Neural cell (in vitro differentiated cells): ENCODE data around the gene STEAP1B.

Experiments
- CTCF ChIP-seq: fragments of 450-650 bp; IDR thresholded peaks from 2 replicates; pipeline ENCODE4 v1.5.1; 2014; ENCODE audit warnings: antibody characterized with exemption, mild to moderate bottlenecking, moderate library complexity; ENCODE audit not compliant: poor library complexity, severe bottlenecking
- EP300 ChIP-seq: fragments of 450-650 bp; conservative IDR thresholded peaks from 2 replicates; pipeline ENCODE4 v1.6.1; 2014; ENCODE audit warnings: antibody characterized with exemption, mild to moderate bottlenecking, moderate library complexity; ENCODE audit not compliant: poor library complexity, severe bottlenecking
- REST ChIP-seq: IDR thresholded peaks from 2 replicates; pipeline ENCODE4 v1.6.1; 2012; ENCODE audit warnings: borderline replicate concordance
- TAF1 ChIP-seq: IDR thresholded peaks from 2 replicates; pipeline ENCODE4 v1.6.1; 2012; ENCODE audit warnings: low read depth

- no peak for TF ChIP-seq CTCF
- TF ChIP-seq REST = no peak
- TF ChIP-seq TAF1 = no peak
- no peak for TF ChIP-seq EP300
These were observed 80.5 kb downstream of the STEAP1B start for GRCh38 chr7:22419488-22419887.
